GM06990 (cell line): ENCODE results near the gene ODAM.

ENCODE experiments used
- DNase-seq: peaks from one replicate; pipeline ENCODE4 v3.0.0-alpha.2; 2011; ENCODE audit not compliant: insufficient read length; ENCODE audit errors: extremely low read depth
- H3K27me3 ChIP-seq: replicated peaks from 2 replicates; pipeline ENCODE4 v1.6.0; 2011; ENCODE audit warnings: low read length; ENCODE audit not compliant: control insufficient read depth, insufficient read depth
- H3K36me3 ChIP-seq: 2 replicates; pipeline ENCODE4 v1.5.1; 2011; ENCODE audit warnings: low read length; ENCODE audit not compliant: control insufficient read depth, insufficient read depth
- H3K4me3 ChIP-seq: replicated peaks from 2 replicates; pipeline ENCODE4 v1.5.1; 2011; ENCODE audit warnings: low read depth, mild to moderate bottlenecking, control low read depth, low read length
- CTCF ChIP-seq: IDR thresholded peaks from 2 replicates; pipeline ENCODE4 v1.5.1; 2011; ENCODE audit warnings: low read length, control low read depth, mild to moderate bottlenecking, inconsistent platforms; ENCODE audit not compliant: insufficient read depth, poor library complexity, severe bottlenecking

ODAM gene

GRCh38 chr4:70195425-70195824, at the start of gene ODAM:
TSS of gene ODAM (plus strand) at chr4:70195725. CDS start at chr4:70196544, 819 bp downstream.
- Histone ChIP-seq H3K27me3 (no peaks in the 10 kb centered on the region), H3K36me3 (no peaks in the 10 kb centered on the region), H3K4me3 (no peak within 1 kb of the TSS)
- DNase-seq, result no peak
- no peak for TF ChIP-seq CTCF

GRCh38 chr4:70151271-70151670, 44.3 kb upstream of the ODAM start:
- H3K36me3 ChIP-seq, result no peaks in the 10 kb centered on the region
- no peak for TF ChIP-seq CTCF
- DNase-seq, result no peak
- H3K4me3 ChIP-seq, result no peak overlapping the region
- H3K27me3 ChIP-seq, result no peaks in the 10 kb centered on the region

- Histone ChIP-seq H3K36me3 (no peaks in the 10 kb centered on the region), H3K4me3 (no peak overlapping the region), H3K27me3 (no peaks in the 10 kb centered on the region)
- DNase-seq, result no peak
- no peak for TF ChIP-seq CTCF
These were observed 43.4 kb upstream of the ODAM start for GRCh38 chr4:70152088-70152487.

- no peaks in the 10 kb centered on the region for H3K36me3 ChIP-seq
- H3K27me3 ChIP-seq, result no peaks in the 10 kb centered on the region
- H3K4me3 ChIP-seq, result no peak within 1 kb of the TSS
- TF ChIP-seq CTCF, result no peak
- DNase-seq, result no peak
These were observed 41.6 kb upstream of the ODAM start, which contains the start of gene PRR27 for GRCh38 chr4:70153937-70154336. TSS of gene PRR27 (plus strand) at chr4:70154237. CDS start at chr4:70154376, 139 bp downstream.

- DNase-seq, result no peak
These were observed 36.9 kb upstream of the ODAM start for GRCh38 chr4:70158576-70158975.

More at GRCh38 chr4:70158576-70158975, 36.9 kb upstream of the ODAM start:
- Histone ChIP-seq H3K36me3 (no peaks in the 10 kb centered on the region), H3K27me3 (no peaks in the 10 kb centered on the region), H3K4me3 (no peak overlapping the region)
- TF ChIP-seq CTCF, result no peak
